Glutamatergic neuron (in vitro differentiated cells): Measurements from ENCODE around the gene ZNF417. TPM values are rescaled to one million over a fixed set of nuclear protein-coding genes. Genes with fewer than 3 reads are reported as not detected.

Experiments used
- DNase-seq: peaks from one replicate; pipeline ENCODE4 v3.0.0; 2022
- H3K27ac Mint-ChIP-seq: one replicate; pipeline ENCODE4 v1.8.0; 2020; ENCODE audit warnings: mild to moderate bottlenecking, mixed read lengths, inconsistent platforms; ENCODE audit not compliant: unreplicated experiment
- H3K27me3 Mint-ChIP-seq: one replicate; pipeline ENCODE4 v1.8.0; 2020; ENCODE audit warnings: mild to moderate bottlenecking, moderate library complexity, mixed read lengths, inconsistent platforms; ENCODE audit not compliant: unreplicated experiment
- H3K36me3 Mint-ChIP-seq: one replicate; pipeline ENCODE4 v1.8.0; 2020; ENCODE audit warnings: mild to moderate bottlenecking, mixed read lengths, inconsistent platforms; ENCODE audit not compliant: unreplicated experiment
- H3K4me1 Mint-ChIP-seq: one replicate; pipeline ENCODE4 v1.8.0; 2020; ENCODE audit warnings: mild to moderate bottlenecking, low read depth, mixed read lengths, inconsistent platforms; ENCODE audit not compliant: unreplicated experiment
- H3K4me3 Mint-ChIP-seq: one replicate; pipeline ENCODE4 v1.8.0; 2020; ENCODE audit warnings: mild to moderate bottlenecking, mixed read lengths, inconsistent platforms; ENCODE audit not compliant: unreplicated experiment
- H3K9me3 Mint-ChIP-seq: one replicate; pipeline ENCODE4 v1.8.0; 2020; ENCODE audit warnings: mild to moderate bottlenecking, moderate library complexity, mixed read lengths, inconsistent platforms; ENCODE audit not compliant: unreplicated experiment
- total RNA-seq: library from RNA; stranded (reverse); fragmentation: NEBNext Ultra II Directional; extraction: Animal tissue kit (Norgen Biotek cat#: 25700); gene quantifications from one replicate; pipeline ENCODE4 v1.2.1, GENCODE V29; 2021; ENCODE audit not compliant: unreplicated experiment
- TF ChIP-seq, protein P1 (sequence below): fragments of 200-600 bp; sonication (generic); IDR thresholded peaks from one replicate; pipeline ENCODE4 v1.5.0; 2021; ENCODE audit not compliant: partially characterized antibody, unreplicated experiment

The ZNF417 gene
- total RNA-seq, 1 donor from 2014 or later = 23.0 TPM

DNA sequence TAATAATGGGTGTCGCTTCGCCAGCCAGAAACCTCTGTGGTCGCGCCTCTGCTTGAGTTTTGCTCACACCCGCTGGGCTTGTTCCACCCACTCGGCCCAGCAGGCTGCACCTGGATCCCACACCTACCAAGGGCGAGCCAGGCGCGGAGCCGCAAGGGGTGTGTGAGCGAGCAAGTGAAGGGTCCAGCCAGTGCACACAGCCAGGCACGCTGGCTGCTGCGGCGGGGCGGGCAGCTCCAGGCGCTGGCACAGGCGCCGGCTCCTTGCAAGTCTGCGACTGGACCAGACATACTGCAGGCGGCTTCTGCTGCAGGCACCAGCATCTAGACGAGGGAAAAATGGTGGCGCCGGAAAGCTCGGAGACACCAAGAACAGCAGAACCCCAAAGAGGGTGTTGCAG lies 32.9 kb upstream of the ZNF417 start:
- peaks cover 4% of the 10 kb centered on the region for H3K27me3 Mint-ChIP-seq
- no peak overlapping the region for H3K27ac Mint-ChIP-seq
- DNase-seq = no peak
- TF ChIP-seq, protein P1, sequence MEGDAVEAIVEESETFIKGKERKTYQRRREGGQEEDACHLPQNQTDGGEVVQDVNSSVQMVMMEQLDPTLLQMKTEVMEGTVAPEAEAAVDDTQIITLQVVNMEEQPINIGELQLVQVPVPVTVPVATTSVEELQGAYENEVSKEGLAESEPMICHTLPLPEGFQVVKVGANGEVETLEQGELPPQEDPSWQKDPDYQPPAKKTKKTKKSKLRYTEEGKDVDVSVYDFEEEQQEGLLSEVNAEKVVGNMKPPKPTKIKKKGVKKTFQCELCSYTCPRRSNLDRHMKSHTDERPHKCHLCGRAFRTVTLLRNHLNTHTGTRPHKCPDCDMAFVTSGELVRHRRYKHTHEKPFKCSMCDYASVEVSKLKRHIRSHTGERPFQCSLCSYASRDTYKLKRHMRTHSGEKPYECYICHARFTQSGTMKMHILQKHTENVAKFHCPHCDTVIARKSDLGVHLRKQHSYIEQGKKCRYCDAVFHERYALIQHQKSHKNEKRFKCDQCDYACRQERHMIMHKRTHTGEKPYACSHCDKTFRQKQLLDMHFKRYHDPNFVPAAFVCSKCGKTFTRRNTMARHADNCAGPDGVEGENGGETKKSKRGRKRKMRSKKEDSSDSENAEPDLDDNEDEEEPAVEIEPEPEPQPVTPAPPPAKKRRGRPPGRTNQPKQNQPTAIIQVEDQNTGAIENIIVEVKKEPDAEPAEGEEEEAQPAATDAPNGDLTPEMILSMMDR = no peak
- H3K9me3 Mint-ChIP-seq = peaks cover 8% of the 10 kb centered on the region
- peaks cover 8% of the 10 kb centered on the region for H3K4me1 Mint-ChIP-seq
- H3K4me3 Mint-ChIP-seq = no peak overlapping the region
- H3K36me3 Mint-ChIP-seq = peaks cover 18% of the 10 kb centered on the region

DNA sequence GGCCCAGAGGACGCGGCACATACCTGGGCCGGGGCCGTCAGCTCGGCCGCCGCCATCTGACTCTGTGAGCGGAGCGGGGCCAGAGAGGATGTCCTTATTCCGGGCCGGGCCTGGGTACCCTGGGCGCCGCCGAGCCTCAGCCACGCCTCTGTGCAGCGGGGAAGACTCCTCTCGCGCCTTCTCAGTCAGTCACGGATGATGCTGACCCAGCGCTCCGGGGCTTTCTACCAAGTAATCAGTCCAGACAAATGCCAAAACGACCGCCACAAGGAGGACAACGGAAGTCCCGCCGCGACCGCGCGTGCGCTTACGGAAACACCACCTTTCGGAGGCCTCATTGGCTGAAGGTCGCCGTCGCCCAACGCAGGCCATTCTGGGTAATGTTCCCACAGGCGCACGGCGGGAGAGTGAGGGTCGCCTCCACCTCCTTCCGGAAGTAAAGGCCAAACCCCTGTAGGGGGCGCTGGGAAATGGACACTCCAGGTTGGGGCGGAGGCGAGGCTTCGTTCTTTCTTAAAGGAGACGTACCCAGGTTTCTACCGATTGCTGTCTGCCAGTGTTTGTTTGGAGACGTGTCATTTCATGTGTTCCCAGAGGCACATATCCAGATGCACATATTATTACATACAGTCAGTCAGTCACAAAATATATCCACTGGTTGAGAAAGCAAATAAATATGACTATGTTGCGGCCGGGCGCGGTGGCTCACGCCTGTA lies 31.2 kb upstream of the ZNF417 start, which contains the start of gene ZNF256:
TSS of gene ZNF256 (minus strand) at position 288 of the 716 bp plus-strand sequence. CDS start at position 56, 232 bp downstream.
- TF ChIP-seq, protein P1 = peak; percentile 80
- Mint-ChIP-seq H3K4me3 (peak within 1 kb of the TSS; percentile 90), H3K27me3 (peaks cover 4% of the 10 kb centered on the region), H3K4me1 (peaks cover 8% of the 10 kb centered on the region), H3K9me3 (peaks cover 8% of the 10 kb centered on the region), H3K27ac (peak within 1 kb of the TSS; percentile 84), H3K36me3 (peaks cover 18% of the 10 kb centered on the region)
- DNase-seq = peak; percentile 98

DNA sequence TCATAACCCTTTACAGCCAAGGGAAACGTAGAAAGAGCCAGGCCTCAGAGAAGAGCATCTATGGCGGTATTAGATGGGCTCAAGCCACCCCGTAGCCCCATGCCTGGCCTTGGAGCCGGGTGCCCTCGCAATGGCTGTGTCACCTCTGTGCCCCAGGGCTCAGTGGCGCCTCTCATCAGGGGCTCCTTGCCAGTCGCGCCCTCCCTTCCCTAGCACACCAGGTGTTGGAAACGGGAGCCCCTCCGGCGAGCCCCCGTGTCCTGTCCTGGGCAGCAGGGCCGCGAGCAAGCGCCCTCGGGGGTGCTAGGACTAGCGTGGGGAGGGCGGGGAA lies 30.7 kb upstream of the ZNF417 start:
- Mint-ChIP-seq H3K36me3 (peaks cover 23% of the 10 kb centered on the region), H3K4me1 (peaks cover 8% of the 10 kb centered on the region), H3K27ac (no peak overlapping the region), H3K9me3 (peaks cover 8% of the 10 kb centered on the region), H3K27me3 (peaks cover 4% of the 10 kb centered on the region), H3K4me3 (peak overlapping the region; percentile 90)
- TF ChIP-seq, protein P1 = no peak
- no peak for DNase-seq

DNA sequence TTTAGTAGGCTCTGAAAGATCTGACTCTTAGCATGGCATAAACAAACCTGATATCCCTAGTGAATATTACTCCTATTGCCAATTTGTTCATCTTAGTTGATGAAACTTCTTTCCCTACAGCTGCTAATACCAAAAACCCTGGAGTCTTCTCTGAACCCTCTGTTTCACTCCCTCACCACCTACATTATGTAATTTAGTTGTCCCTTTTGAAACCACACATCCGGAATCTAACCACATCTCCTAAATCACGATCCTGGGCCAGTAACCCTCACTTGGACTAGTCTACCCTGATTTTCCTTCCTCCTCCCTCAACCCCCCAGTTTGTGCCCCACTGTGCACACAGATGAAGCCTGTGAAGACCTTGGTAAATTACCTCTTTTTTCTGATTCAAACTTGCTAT lies 29.9 kb upstream of the ZNF417 start:
- Mint-ChIP-seq H3K27ac (peak overlapping the region; percentile 9), H3K4me3 (peak overlapping the region; percentile 87), H3K4me1 (peaks cover 8% of the 10 kb centered on the region), H3K9me3 (peaks cover 8% of the 10 kb centered on the region), H3K27me3 (peaks cover 4% of the 10 kb centered on the region), H3K36me3 (peaks cover 26% of the 10 kb centered on the region)
- no peak for DNase-seq
- TF ChIP-seq, protein P1 = no peak

DNA sequence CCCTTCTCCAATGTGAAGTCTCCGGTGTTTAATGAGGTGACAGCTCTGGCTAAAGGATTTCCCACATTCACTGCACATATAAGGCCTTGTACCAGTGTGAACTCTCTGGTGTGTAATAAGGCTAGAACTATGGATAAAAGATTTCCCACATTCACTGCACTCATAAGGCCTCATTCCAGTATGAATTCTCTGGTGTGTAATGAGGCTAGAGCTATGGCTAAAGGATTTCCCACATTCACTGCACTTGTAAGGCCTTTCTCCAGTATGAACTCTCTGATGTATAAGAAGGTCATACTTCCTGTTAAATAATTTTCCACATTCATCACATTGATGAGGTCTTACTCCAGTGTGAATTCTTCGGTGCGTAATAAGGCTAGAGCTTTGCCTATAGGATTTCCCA lies 25.2 kb upstream of the ZNF417 start:
- Mint-ChIP-seq H3K27me3 (peaks cover 5% of the 10 kb centered on the region), H3K9me3 (peaks cover 3% of the 10 kb centered on the region), H3K4me3 (no peak overlapping the region), H3K27ac (no peak overlapping the region), H3K36me3 (peaks cover 33% of the 10 kb centered on the region), H3K4me1 (peaks cover 6% of the 10 kb centered on the region)
- DNase-seq = no peak
- TF ChIP-seq, protein P1 = no peak
